K562 (cell line): Measurements from ENCODE around the gene CCDC124. TPM values are rescaled to one million over a fixed set of nuclear protein-coding genes. Genes with fewer than 3 reads are reported as not detected.

ENCODE experiments used
- CHD2 ChIP-seq: IDR thresholded peaks from 2 replicates; pipeline ENCODE4 v1.6.1; 2011; ENCODE audit warnings: low read depth, low read length
- DACH1 ChIP-seq: fragments of 450-650 bp; IDR thresholded peaks from 2 replicates; pipeline ENCODE4 v1.6.1; 2018; ENCODE audit not compliant: partially characterized antibody
- E2F8 ChIP-seq: fragments of 450-650 bp; IDR thresholded peaks from 2 replicates; pipeline ENCODE4 v1.7.1; 2018; ENCODE audit warnings: mild to moderate bottlenecking, low read depth; ENCODE audit not compliant: partially characterized antibody
- IRF1 ChIP-seq: sonication (generic); formaldehyde crosslinking; IDR thresholded peaks from 2 replicates; pipeline ENCODE4 v1.8.0; 2022; ENCODE audit warnings: missing genetic modification reagents, mild to moderate bottlenecking, borderline replicate concordance
- MCM3 ChIP-seq: fragments of 450-650 bp; IDR thresholded peaks from 2 replicates; pipeline ENCODE4 v1.6.1; 2016
- MYC ChIP-seq, 2 experiments: fragments of 250-450 bp in 1 of 2; sonication (Bioruptor Pico) in 1 of 2; IDR thresholded peaks; 2 replicates each; pipeline versions ENCODE4 v1.5.1 to v1.6.1; 2012 to 2021; ENCODE audit warnings: low read depth in 2 of 2, borderline replicate concordance in 1 of 2, improper control_type of control experiment in 1 of 2, low read length in 1 of 2, mild to moderate bottlenecking in 1 of 2, moderate library complexity in 1 of 2
- SOX6 ChIP-seq: fragments of 450-650 bp; IDR thresholded peaks from 2 replicates; pipeline ENCODE4 v1.6.1; 2014; ENCODE audit warnings: mild to moderate bottlenecking
- TEAD1 ChIP-seq, 2 experiments: fragments of 450-650 bp in 1 of 2; sonication (generic) in 1 of 2; formaldehyde crosslinking; IDR thresholded peaks; 2 replicates each; pipeline versions ENCODE4 v1.4.0 to v1.8.0; 2020 to 2022; ENCODE audit warnings: mild to moderate bottlenecking in 2 of 2, missing genetic modification reagents in 1 of 2
- TEAD4 ChIP-seq, 2 experiments: sonication (generic) in 1 of 2; formaldehyde crosslinking in 1 of 2; IDR thresholded peaks; 2 replicates each; pipeline versions ENCODE4 v1.6.1 to v1.8.0; 2012 to 2022; ENCODE audit warnings: borderline replicate concordance in 1 of 2, inconsistent platforms in 1 of 2, low read length in 1 of 2, mild to moderate bottlenecking in 1 of 2, missing genetic modification reagents in 1 of 2
- ZBTB11 ChIP-seq, 3 experiments: fragments of 200-800 bp in 1 of 3; fragments of 250-450 bp in 1 of 3; fragments of 450-650 bp in 1 of 3; sonication (Bioruptor Pico) in 1 of 3; sonication (Bioruptor generic) in 1 of 3; formaldehyde crosslinking in 1 of 3; IDR thresholded peaks; 2 replicates each; pipeline versions ENCODE4 v1.6.1 to v1.8.0; 2016 to 2022; ENCODE audit warnings: mild to moderate bottlenecking in 2 of 3, missing genetic modification characterization in 2 of 3, missing compliant biosample characterization in 1 of 3, moderate library complexity in 1 of 3
- ZFX ChIP-seq: sonication (generic); formaldehyde crosslinking; IDR thresholded peaks from 2 replicates; pipeline ENCODE4 v1.8.0; 2022; ENCODE audit warnings: mild to moderate bottlenecking, missing genetic modification reagents, moderate library complexity
- ZNF395 ChIP-seq: fragments of 200-800 bp; sonication (Bioruptor generic); IDR thresholded peaks from 2 replicates; pipeline ENCODE4 v1.6.1; 2017; ENCODE audit warnings: missing genetic modification characterization, missing compliant biosample characterization
- ZNF507 ChIP-seq: conservative IDR thresholded peaks from 2 replicates; pipeline ENCODE4 v1.6.1; 2017; ENCODE audit warnings: missing genetic modification characterization, missing compliant biosample characterization
- ZNF511 ChIP-seq: sonication (generic); formaldehyde crosslinking; IDR thresholded peaks from 2 replicates; pipeline ENCODE4 v1.8.0; 2022; ENCODE audit warnings: mild to moderate bottlenecking, missing genetic modification reagents
- polyA plus RNA-seq, 8 experiments: library from polyadenylated mRNA; depleted of rRNA in 4 of 8; stranded (reverse) in 5 of 8; unstranded in 3 of 8; fragments of >200 nt; fragmentation: Nextera tagmentation in 2 of 8; fragmentation: Illumina TruSeq in 1 of 8; extraction: Ambion mirVana in 2 of 8; extraction: Trizol in 1 of 8; gene quantifications; 2 replicates each; pipeline versions ENCODE4 v1.2.1 to v1.2.3, GENCODE V29; 2011 to 2014; ENCODE audit warnings: inconsistent platforms in 1 of 8, missing spikeins in 1 of 8
- total RNA-seq, 7 experiments: library from RNA; depleted of rRNA in 6 of 7; stranded (reverse); fragments of >200 nt in 6 of 7; fragmentation: Illumina TruSeq in 2 of 7; extraction: Trizol in 2 of 7; gene quantifications; 2 replicates each; pipeline versions ENCODE4 v1.2.1 to v1.2.3, GENCODE V29; 2011 to 2021; ENCODE audit warnings: low replicate concordance in 1 of 7

Gene CCDC124
- total and polyA plus RNA-seq, 9 of the 15 experiments (the other 6 are each of a cell fraction or from before 2014, with no cell fraction given): 5.8 to 234 (median 40.1) TPM

- TF ChIP-seq ZBTB11 (CRISPR knock-in tag; IDR thresholded peaks at IDR 0.05): peak in 1 of 3 experiments; percentile 66; a peak in 2 of 6 replicates
- no peak for TF ChIP-seq IRF1 (CRISPR knock-in tag)
- peak; percentile 63; the same call in 1 of the 2 replicates for TF ChIP-seq ZFX (CRISPR knock-in tag)
- TF ChIP-seq TEAD4 (IDR thresholded peaks at IDR 0.05; ENCODE audit: low read length): 0 out of 2 replicates have a peak, but pooled peaks have one; percentile 29
- no peak for TF ChIP-seq TEAD4 (CRISPR knock-in tag; IDR thresholded peaks at IDR 0.05; ENCODE audit: borderline replicate concordance)
- TF ChIP-seq ZNF511 (CRISPR knock-in tag): peak; percentile 72; the same call in 1 of the 2 replicates
- TF ChIP-seq MCM3: no peak
- no peak for TF ChIP-seq ZNF507 (tag)
- TF ChIP-seq CHD2: no peak
- TF ChIP-seq E2F8: no peak
- TF ChIP-seq TEAD1 (CRISPR knock-in tag; IDR thresholded peaks at IDR 0.05): 0 out of 4 replicates have a peak, but pooled peaks of 1 of the 2 experiments have one; percentile 29
- TF ChIP-seq ZNF395: peak; percentile 70
- peak; percentile 56 for TF ChIP-seq DACH1
- peak; percentile 85 for TF ChIP-seq MYC (IDR thresholded peaks at IDR 0.05; ENCODE audit: low read depth, low read length)
- TF ChIP-seq MYC (CRISPR knock-in tag; IDR thresholded peaks at IDR 0.05; ENCODE audit: borderline replicate concordance, low read depth): peak; percentile 83; the same call in 1 of the 2 replicates
- no peak for TF ChIP-seq SOX6
Measured at GRCh38 chr19:17942582-17943273, 9.9 kb downstream of the CCDC124 start (continued).
